ENCODE data around the gene FMNL1.
"Not testable (repeated sequence)": the region's sequence is repeated elsewhere in the genome, so short reads cannot be mapped to it uniquely, and the experiment has no call there.

FMNL1 gene

GRCh38 chr17:45248132-45248957, 26.7 kb downstream of the FMNL1 start:
- H3K4me3 ChIP-seq (replicated peaks; ENCODE audit: low read depth, low read length), result peak overlapping the region; percentile 57
- no peak for DNase-seq (ENCODE audit: low read depth)
- no peak for TF ChIP-seq CTCF (IDR thresholded peaks at IDR 0.05; ENCODE audit: low read length, missing control alignments)

- no peak overlapping the region for H3K4me3 ChIP-seq (replicated peaks; ENCODE audit: low read depth, low read length)
- no peak for TF ChIP-seq CTCF (IDR thresholded peaks at IDR 0.05; ENCODE audit: low read length, missing control alignments)
- DNase-seq (ENCODE audit: low read depth), result no peak
Observed at GRCh38 chr17:45251931-45252330, 30.2 kb downstream of the FMNL1 start.

- DNase-seq (ENCODE audit: low read depth); H3K4me3 ChIP-seq (replicated peaks; ENCODE audit: low read depth, low read length): not testable (repeated sequence)
Observed at GRCh38 chr17:45253237-45253636, 31.6 kb downstream of the FMNL1 start.

GRCh38 chr17:45253879-45254278, 32.2 kb downstream of the FMNL1 start:
- DNase-seq (ENCODE audit: low read depth), result no peak
- no peak overlapping the region for H3K4me3 ChIP-seq (replicated peaks; ENCODE audit: low read depth, low read length)
- TF ChIP-seq CTCF (IDR thresholded peaks at IDR 0.05; ENCODE audit: low read length, missing control alignments), result no peak

- H3K4me3 ChIP-seq (replicated peaks; ENCODE audit: low read depth, low read length), result no peak overlapping the region
- no peak for DNase-seq (ENCODE audit: low read depth)
- TF ChIP-seq CTCF (IDR thresholded peaks at IDR 0.05; ENCODE audit: low read length, missing control alignments), result no peak
Observed at GRCh38 chr17:45255358-45255757, 33.7 kb downstream of the FMNL1 start.

- no peak overlapping the region for H3K4me3 ChIP-seq (replicated peaks; ENCODE audit: low read depth, low read length)
- no peak for DNase-seq (ENCODE audit: low read depth)
- no peak for TF ChIP-seq CTCF (IDR thresholded peaks at IDR 0.05; ENCODE audit: low read length, missing control alignments)
Observed at GRCh38 chr17:45256114-45256966, 34.7 kb downstream of the FMNL1 start.

GRCh38 chr17:45257115-45257514, 35.4 kb downstream of the FMNL1 start:
- no peak overlapping the region for H3K4me3 ChIP-seq (replicated peaks; ENCODE audit: low read depth, low read length)
- DNase-seq (ENCODE audit: low read depth), result no peak
- TF ChIP-seq CTCF (IDR thresholded peaks at IDR 0.05; ENCODE audit: low read length, missing control alignments), result no peak

Data from fibroblast of pulmonary artery (primary cell).